NCI-H2227 (cell line): Measurements from ENCODE around the gene NDUFAF2.
"Not testable (repeated sequence)": the region's sequence is repeated elsewhere in the genome, so short reads cannot be mapped to it uniquely, and the experiment has no call there.

ENCODE experiments used
- DNase-seq: peaks from one replicate; lab custom pipeline; 2025; ENCODE audit not compliant: unreplicated experiment; lab: John Stamatoyannopoulos, UW

NDUFAF2 gene, protein sequence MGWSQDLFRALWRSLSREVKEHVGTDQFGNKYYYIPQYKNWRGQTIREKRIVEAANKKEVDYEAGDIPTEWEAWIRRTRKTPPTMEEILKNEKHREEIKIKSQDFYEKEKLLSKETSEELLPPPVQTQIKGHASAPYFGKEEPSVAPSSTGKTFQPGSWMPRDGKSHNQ

DNA sequence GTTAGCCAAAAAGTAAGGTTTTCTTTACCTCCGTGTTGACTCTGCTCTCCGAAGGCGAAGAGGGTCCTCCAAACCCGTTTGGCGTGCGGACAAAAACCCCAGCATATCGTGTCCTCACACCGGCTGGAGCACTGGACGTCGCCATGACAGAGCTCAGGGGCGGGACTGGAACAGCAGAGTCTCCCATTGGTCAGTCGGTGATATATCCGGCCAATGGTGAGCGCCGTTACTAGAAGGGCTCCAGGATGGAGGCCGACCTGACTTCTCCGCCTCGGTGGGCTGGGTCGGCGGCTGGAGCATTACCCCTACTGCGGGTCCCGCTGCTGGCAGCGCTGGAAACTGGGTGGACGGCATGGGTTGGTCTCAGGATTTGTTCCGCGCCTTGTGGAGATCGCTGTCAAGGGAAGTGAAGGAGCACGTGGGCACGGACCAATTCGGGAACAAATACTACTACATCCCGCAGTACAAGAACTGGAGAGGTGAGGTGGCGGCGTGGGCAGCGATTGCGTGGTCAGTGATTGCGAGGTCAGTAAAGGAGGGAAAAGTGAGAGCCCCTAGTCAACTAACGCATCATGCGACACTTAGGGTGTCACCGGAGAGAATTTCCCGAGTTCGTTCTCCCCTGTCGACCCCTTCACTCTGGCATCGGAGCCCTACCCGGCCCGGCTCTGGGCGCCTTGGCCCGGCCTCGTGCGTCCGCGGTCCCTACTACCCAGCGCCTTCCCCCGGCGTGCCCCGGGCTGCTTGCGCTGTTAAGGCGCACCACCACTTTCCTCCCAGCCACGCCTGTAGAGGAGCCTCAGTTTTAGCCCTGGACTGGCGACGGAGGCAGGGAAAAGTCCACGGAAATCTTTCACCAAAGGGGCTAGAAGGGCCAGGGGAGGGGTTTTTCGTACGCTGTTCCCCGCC is at the start of gene NDUFAF2, which contains the start of gene ERCC8:
TSS of gene NDUFAF2 (plus strand) at position 302 of the 909 bp plus-strand sequence. CDS start at position 353, 51 bp downstream.
TSS of gene ERCC8 (minus strand) at position 167 of the 909 bp plus-strand sequence. CDS start at position 105, 62 bp downstream.
- DNase-seq = peak; percentile 87

DNA sequence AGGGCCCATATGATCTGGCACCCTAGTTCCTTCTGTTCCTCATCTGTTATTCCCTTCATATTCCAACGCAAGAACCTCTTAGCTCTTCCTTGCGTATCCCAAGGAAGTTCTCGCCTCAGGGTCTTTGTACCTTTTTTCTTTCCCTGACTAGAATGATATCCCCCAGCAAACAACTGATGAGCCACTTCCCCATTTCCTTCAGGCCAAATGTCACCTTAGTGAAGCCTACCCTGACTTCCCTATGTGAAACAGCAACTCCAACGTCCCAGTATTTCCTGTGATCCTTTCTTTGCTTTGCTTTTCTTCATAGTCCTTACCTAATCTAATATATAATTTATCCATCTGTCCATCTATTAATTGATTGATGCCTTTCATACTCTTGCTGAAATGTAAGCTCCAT is 48.0 kb upstream of the NDUFAF2 start:
- DNase-seq = no peak

DNA sequence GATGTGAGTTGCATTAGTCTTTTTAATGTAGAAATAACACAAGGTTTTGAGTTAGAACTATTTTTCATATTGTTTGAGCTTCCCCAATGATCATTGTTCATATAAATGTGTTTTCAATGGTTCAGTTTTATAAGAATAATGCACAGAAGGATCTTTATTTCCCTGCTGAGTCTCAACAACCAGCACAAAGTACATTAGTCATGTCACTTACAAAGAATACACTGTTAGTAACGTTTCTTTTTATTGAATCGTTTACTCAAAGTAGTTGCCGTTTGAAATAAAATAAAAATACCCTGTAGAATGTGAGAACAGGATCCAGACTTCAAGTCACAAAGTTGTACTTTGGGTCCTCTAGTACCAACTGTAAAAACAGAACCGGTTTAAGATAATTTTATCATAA is 41.6 kb upstream of the NDUFAF2 start:
- no peak for DNase-seq

DNA sequence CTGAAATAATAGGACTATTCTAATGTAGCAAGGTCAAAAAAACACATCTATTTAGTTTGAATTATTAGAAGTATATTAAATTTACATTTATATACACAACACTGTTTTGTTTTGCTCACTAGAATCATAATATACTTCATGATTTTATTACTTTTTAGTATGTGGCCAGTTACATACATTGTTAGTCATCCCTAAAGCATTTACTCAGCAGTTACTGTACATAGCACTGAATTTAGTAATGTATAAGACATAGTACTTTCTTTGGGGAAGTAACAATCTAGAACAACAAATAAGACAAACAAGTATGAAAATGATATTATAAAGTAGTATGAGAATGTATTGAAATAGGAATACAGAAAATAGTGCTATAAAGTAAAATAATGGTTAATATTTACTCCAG is 28.4 kb upstream of the NDUFAF2 start:
- DNase-seq = no peak

DNA sequence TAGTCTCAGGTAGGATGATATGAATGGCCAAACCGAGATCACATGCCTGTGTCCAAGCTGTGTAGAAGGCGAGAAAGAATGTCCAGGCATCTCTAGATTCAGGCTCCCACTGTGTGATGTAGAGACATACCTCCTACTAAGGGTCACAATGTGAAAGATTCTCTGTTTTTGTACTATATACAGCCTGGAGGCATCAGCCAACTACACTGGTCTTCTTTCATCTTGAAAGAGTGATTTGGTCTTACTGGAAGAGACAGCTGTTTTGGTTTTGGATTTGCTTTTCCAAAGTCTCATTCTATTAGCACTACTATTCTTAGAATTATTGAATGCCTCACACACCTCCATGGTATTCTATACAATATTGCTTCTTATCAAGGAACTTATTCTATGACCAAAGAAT is 26.5 kb upstream of the NDUFAF2 start:
- no peak for DNase-seq

DNA sequence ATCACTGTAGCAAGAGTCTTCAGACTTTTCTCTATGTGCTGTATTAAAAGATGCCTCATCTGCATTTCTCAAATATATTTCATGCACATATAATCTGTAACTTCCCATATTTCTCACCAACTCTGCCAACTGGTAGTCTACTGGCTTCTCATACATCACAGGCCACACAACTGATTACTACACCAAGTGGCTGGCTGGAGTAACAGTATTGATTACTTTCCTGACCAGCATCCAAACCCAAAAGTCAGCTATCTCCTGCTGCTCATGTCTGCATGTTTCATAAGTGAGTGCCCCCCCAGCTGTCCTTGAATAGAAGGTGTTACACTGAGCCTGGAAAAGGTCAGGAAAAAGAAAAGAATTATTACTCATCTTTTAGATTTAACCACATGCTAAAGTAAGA is 17.6 kb upstream of the NDUFAF2 start:
- no peak for DNase-seq

DNA sequence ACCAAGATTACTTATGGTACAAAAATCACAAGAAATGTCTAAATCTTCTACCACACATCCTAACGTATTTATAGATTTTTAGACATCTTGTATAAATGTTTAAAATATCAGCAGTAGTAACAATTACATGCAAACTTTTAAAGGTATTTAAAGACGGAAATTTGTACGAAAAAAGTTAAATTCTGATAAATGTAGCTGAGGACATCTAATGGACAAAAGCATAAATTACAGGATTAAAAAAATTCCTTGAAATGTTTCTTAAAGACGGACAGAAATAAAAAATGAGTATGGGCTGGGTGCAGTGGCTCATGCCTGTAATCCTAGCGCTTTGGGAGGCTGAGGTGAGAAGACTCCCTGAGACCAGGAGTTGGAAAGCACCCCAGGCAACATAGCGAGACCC is 16.0 kb upstream of the NDUFAF2 start:
- no peak for DNase-seq

DNA sequence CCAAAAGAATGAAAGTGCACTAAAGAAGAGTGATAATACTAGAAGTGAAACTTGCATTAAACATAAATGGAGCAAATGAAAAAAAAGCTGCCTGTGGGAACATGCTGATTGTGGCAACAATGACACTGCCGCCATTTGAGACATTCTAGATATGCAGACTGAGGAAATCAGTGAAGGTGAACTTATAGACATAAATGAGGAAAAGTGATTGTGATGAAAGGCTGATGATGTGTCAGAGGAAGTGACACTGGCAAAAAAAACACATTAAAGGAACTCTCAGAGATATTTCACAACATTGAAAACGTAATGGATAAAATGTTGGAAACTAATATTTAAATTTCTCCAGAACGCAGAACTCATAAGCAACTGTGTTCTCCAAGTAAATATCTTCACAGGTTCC is 1.4 kb upstream of the NDUFAF2 start:
- DNase-seq = no peak

DNA sequence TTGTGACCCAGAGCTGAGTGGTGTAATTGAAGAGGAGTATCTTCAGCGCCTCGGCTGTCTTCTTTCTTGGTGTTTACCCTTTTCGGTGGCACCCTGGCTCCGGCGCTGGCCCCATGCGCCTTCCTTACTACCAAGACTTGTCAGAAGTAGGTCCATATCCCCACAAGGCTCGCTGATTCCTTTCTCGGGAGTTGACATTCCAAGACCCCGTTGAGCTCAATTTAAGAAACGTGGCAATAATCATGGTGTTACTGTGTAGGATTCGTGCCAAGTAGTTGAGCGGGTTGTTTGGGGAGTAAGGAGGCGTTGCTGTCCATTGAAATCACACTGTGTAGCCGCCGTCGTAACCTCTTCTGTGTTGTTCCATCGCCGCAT is 795 bp downstream of the NDUFAF2 start:
- peak; percentile 34 for DNase-seq

DNA sequence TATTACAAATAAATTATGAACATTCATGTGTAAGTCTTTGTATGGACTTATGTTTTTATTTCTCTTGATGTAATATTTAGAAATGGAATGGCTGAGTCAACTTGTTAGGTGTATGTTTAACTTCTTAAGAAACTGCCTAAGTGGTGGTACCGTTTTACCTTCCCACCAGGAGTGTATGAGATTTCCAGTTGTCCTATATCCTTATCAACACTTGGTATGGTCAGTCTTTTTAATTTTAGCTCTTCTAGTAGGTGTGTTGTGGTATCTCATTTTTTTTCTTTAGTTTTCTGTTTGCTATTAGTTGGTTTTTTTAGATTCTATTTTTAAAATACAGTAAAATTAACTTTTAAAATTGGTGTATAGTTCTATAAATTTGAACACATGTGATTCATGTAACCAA is 3.7 kb downstream of the NDUFAF2 start:
- no peak for DNase-seq

DNA sequence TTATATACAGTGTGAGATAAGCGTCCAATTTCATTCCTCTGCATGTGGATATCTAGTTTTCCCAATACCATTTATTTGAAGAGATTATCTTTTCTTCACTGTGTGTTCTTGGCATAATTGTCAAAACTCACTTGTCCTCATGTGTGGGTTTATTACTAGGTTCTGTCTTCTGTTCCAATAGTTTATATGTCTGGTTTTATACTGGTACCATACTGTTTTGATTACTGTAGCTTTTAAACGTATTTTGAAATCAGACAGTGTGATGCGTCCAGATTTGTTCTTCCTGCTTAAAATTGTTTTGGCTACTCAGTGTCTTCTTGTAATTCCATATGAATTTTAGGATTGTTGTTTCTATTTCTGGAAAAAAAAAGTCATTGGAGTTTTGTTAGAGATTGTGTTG is 10.2 kb downstream of the NDUFAF2 start:
- no peak for DNase-seq

DNA sequence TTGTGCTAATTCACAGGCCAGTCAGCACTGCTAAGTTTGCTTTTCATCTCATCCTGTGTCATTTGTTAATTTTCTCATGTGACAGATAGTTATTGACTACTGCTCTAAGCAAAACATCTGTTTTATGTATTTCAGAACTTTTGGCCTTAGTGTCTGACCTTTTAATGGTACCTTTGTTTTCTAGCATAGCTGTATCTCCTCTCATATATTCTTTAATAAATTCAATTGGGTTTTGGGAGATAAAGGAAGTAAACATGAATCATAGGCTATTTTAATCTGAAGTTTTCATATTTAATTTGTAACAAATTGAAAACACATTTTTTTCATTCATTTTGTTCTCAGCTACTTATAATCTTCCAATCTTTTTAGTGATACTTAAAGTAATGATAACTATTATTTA is 13.1 kb downstream of the NDUFAF2 start:
- no peak for DNase-seq

DNA sequence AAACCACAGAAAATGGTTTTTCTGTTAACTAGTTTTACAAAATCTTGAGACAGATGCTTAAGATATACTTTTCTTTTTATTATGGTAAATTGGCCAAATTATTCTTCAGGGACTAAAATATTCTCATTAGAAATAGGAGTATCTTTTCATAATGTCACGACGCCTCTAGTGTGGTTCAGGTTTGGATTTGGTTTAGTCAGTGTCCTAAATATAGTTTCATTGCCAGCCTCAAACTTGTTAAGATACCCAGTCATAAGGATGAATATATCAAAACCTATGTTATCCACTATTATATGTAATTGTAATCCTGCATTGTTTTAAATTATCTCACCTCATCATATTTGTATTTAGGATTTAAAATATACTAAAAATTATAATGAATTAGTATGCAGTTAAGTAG is 13.7 kb downstream of the NDUFAF2 start:
- no peak for DNase-seq

DNA sequence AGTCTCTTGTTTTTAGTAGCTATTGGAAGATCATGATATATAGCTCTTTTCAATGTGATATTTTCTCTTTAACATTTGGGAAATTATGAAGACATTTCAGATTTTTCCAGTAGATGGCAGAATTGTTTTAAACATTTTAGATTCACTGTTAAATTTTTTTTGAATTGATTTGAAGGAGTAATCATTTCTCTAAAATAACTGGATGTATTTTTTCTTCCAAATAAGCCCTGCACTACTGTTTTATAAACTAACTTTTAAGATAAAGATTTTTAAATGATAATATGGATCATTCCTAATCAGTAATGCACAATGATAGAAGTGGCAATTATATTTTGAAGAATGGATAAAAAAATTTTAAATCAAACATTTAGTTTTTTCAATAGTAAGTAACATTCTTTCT is 14.2 kb downstream of the NDUFAF2 start:
- peak; percentile 24 for DNase-seq

DNA sequence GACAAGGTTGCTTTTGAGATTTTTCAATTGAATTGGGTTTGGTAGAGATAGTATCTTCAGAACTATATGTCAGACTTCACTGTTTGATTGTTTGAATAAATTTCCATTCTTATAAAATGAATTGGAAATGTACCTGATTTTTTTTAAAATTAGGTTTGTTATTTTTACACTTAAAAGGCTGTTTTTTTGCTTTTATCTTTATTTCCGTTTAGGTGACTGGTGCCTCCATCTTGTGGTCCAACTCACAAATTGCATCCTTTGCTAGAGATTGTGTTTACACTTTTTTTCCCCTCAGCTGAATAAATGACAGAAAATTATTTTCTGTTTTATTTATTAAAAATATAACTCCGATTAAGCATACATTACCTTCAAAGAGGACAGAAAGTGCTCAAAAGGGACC is 15.6 kb downstream of the NDUFAF2 start:
- peak; percentile 2 for DNase-seq

DNA sequence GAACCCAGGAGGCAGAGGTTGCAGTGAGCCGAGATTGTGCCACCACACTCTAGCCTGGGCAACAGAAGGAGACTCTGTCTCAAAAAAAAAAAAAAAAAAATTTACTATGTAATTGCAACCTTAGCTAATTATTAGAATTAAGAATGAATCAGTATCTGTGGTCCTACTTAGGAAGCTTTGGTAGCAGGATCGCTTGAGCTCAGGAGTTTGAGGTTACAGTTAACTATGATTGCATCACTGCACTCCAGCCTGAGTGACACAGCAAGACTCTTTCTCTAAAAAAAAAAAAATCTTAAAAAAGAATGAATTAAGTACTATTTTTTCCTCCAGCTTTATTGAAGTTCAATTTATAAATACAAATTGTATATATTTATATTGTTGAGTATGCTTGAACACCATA is 16.7 kb downstream of the NDUFAF2 start:
- DNase-seq = no peak

DNA sequence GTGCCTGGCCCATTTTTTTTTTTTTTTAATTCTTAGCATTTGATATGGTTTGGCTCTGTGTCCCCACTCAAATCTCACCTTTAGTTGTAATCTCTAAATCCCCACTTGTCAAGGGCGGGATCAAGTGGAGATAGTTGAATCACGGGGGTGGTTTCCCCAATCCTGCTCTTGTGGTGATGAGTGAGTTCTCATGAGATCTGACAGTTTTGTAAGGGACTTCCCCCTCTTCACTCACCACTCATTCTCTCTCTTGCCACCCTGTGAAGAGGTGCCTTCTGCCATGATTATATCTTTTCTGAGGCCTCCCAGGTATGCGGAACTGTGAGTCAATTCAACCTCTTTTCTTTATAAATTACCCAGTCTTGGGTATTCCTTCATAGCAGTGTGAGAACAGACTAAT is 27.2 kb downstream of the NDUFAF2 start:
- DNase-seq = no peak

DNA sequence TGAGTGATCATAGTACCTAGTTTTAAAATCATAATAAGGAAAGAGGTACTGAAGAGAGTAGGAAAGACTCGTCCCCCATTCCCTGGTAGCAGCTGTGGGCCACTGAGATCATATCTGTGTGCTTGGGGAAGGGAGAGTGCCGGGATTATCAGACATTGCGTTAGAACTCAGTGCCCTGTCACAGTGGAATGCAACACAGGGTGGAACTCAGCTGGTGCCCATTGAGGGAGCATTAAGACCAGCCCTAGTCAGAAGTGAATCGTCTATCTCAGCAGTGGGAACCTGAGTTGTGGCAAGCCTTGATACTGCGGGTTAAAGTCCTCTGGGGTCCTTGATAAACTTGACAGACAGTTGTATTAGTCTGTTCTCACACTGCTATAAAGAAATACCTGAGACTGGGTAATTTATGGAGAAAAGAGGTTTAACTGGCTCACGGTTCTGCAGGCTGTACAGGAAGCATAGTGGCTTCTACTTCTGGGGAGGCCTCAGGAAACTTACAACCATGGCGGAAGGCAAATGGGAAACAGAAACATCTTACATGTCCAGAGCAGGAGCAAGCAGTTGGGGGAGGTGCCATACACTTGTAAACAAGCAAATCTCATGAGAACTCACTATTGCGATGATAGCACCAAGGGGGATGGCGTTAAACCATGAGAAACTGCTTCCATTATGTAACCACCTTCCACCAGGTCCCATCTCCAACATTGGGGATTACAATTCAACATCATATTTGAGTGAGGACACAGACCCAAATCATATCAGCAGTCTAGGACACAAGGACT is 33.1 kb downstream of the NDUFAF2 start:
- DNase-seq = no peak

DNA sequence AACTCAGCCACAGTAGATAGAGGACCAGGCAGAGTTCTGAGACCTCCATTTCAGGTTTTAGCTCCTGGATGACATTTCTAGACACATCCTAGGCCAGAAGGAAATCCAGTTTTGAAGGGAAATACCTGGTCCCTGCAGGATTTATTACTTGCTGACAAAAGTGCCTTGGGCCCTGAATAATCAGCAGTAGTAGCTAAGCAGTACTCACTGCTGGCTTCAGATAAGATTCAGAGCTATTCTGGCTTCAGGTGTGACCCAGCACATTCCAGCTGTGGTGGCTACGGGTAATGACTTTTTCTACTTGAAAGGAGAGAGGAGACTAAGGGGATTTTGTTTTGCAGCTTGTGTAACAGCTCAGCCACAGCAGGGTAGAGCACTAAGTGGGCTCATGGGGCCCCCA is 34.0 kb downstream of the NDUFAF2 start:
- DNase-seq = no peak

DNA sequence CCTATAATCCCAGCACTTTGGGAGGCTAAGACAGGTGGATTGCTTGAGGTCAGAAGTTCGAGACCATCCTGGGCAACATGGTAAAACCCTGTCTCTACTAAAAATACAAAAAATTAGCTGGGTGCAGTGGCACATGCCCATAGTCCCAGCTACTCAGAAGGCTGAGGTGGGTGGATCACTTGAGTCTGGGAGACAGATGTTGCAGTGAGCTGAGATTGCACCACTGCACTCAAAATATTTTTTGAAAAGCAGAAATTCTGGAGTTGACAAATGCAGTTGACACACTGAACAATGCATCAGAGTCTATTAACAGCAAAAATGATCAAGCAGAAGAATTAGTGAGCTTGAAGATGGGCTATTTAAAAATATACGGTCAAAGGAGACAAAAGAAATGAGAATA is 35.5 kb downstream of the NDUFAF2 start:
- no peak for DNase-seq

DNA sequence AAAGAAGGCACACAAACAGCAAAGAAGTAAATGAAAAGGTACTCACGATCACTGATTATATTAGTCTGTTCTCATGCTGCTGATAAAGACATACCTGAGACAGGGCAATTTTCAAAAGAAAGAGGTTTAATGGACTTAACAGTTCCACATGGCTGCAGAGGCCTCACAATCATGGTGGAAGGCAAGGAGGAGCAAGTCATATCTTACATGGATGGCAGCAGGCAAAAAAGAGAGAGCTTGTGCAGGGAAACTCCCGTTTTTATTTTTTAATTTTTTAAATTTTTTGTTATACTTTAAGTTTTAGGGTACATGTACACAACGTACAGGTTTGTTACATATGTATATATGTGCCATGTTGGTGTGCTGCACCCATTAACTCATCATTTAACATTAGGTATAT is 37.1 kb downstream of the NDUFAF2 start:
- DNase-seq = not testable (repeated sequence)

DNA sequence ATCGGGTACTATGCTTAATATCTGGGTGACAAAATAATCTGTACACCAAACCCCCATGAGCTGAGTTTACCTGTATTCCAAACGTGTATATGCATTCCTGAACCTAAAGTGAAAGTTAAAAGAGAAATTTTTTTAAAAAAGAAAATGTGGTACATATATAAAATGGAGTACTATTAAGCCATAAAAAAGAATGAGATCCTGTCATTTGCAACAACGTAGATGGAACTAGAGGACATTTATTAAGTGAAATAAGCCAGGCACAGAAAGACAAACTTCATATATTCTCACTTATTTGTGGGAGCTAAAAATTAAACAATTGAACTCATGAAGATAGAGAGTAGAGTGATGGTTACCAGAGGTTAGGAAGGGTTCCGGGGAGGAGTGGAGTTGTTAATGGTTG is 44.8 kb downstream of the NDUFAF2 start:
- no peak for DNase-seq
